HepG2 (cell line): ENCODE results near the gene CALM1. TPM values are rescaled to one million over a fixed set of nuclear protein-coding genes. Genes with fewer than 3 reads are reported as not detected.

Experiments
- ARID4A ChIP-seq: sonication (generic); formaldehyde crosslinking; IDR thresholded peaks from 2 replicates; pipeline ENCODE4 v1.5.0; 2020; ENCODE audit warnings: mild to moderate bottlenecking, missing genetic modification reagents, borderline replicate concordance
- HNF1A ChIP-seq, 2 experiments: sonication (generic) in 1 of 2; formaldehyde crosslinking in 1 of 2; IDR thresholded peaks; 2 replicates each; pipeline versions ENCODE4 v1.4.0 to v1.6.1; 2016 to 2020; ENCODE audit warnings: borderline replicate concordance in 1 of 2, low read depth in 1 of 2, mild to moderate bottlenecking in 1 of 2, missing genetic modification reagents in 1 of 2
- HNF1B ChIP-seq: sonication (generic); formaldehyde crosslinking; IDR thresholded peaks from 2 replicates; pipeline ENCODE4 v1.5.1; 2020; ENCODE audit warnings: mild to moderate bottlenecking, moderate library complexity, missing genetic modification reagents
- MLX ChIP-seq: IDR thresholded peaks from 2 replicates; pipeline ENCODE4 v1.6.1; 2016
- PTBP1 ChIP-seq: fragments of 200-400 bp; formaldehyde crosslinking; IDR thresholded peaks from 2 replicates; pipeline ENCODE4 v1.6.1; 2018; ENCODE audit warnings: low read length, low read depth; ENCODE audit not compliant: poor library complexity, severe bottlenecking
- RFX3 ChIP-seq: IDR thresholded peaks from 2 replicates; pipeline ENCODE4 v1.6.1; 2016; ENCODE audit warnings: missing biosample characterization, missing genetic modification reagents
- SALL1 ChIP-seq: sonication (generic); formaldehyde crosslinking; IDR thresholded peaks from 2 replicates; pipeline ENCODE4 v1.8.0; 2022; ENCODE audit warnings: mild to moderate bottlenecking, missing genetic modification reagents
- SATB2 ChIP-seq: sonication (generic); formaldehyde crosslinking; IDR thresholded peaks from 2 replicates; pipeline ENCODE4 v1.5.0; 2020; ENCODE audit warnings: missing genetic modification reagents
- SRY ChIP-seq: sonication (generic); formaldehyde crosslinking; IDR thresholded peaks from 2 replicates; pipeline ENCODE4 v1.8.0; 2022; ENCODE audit warnings: mild to moderate bottlenecking, missing genetic modification reagents
- TCF7L2 ChIP-seq: IDR thresholded peaks from 2 replicates; pipeline ENCODE4 v1.6.1; 2011; ENCODE audit warnings: mild to moderate bottlenecking, low read depth, low read length, moderate library complexity
- TIGD3 ChIP-seq: sonication (generic); formaldehyde crosslinking; IDR thresholded peaks from 2 replicates; pipeline ENCODE4 v1.5.1; 2020; ENCODE audit warnings: mild to moderate bottlenecking, missing genetic modification reagents, borderline replicate concordance
- ZMYM4 ChIP-seq: sonication (generic); formaldehyde crosslinking; IDR thresholded peaks from 2 replicates; pipeline ENCODE4 v1.8.1; 2023; ENCODE audit warnings: mild to moderate bottlenecking, missing genetic modification reagents
- ZNF20 ChIP-seq: sonication (generic); formaldehyde crosslinking; IDR thresholded peaks from 2 replicates; pipeline ENCODE4 v1.4.0; 2020; ENCODE audit warnings: mild to moderate bottlenecking, moderate library complexity, missing genetic modification reagents
- ZNF331 ChIP-seq: sonication (generic); formaldehyde crosslinking; IDR thresholded peaks from 2 replicates; pipeline ENCODE4 v1.4.0; 2020; ENCODE audit warnings: missing genetic modification reagents
- ZNF788 ChIP-seq: sonication (generic); formaldehyde crosslinking; IDR thresholded peaks from 2 replicates; pipeline ENCODE4 v1.5.0; 2020; ENCODE audit warnings: mild to moderate bottlenecking, missing genetic modification reagents, borderline replicate concordance
- polyA plus RNA-seq, 8 experiments: library from polyadenylated mRNA; depleted of rRNA in 3 of 8; stranded (reverse) in 7 of 8; unstranded in 1 of 8; fragments of >200 nt; fragmentation: Illumina TruSeq in 4 of 8; extraction: Trizol in 4 of 8; gene quantifications; 2 replicates each; pipeline versions ENCODE4 v1.2.1 to v1.2.3, GENCODE V29; 2011 to 2016; ENCODE audit warnings: low read depth in 4 of 8, missing spikeins in 1 of 8, mixed read lengths in 1 of 8; ENCODE audit not compliant: insufficient read depth in 1 of 8
- total RNA-seq, 5 experiments: library from RNA; depleted of rRNA; stranded (reverse); fragments of >200 nt; fragmentation: Illumina TruSeq; extraction: Trizol; gene quantifications; 2 replicates each; pipeline ENCODE4 v1.2.3, GENCODE V29; 2016; ENCODE audit warnings: low read depth in 1 of 5

CALM1 gene
- total and polyA plus RNA-seq, 2 of the 13 experiments (the other 11 are each of a cell fraction or from before 2014, with no cell fraction given): 110 to 238 TPM

- no peak for TF ChIP-seq HNF1A (IDR thresholded peaks at IDR 0.05; ENCODE audit: low read depth)
- peak; percentile 71 for TF ChIP-seq HNF1A (CRISPR knock-in tag; IDR thresholded peaks at IDR 0.05; ENCODE audit: borderline replicate concordance)
- peak; percentile 63 for TF ChIP-seq HNF1B (CRISPR knock-in tag)
- TF ChIP-seq ARID4A (CRISPR knock-in tag): peak; percentile 93
- peak; percentile 97 for TF ChIP-seq ZNF788 (CRISPR knock-in tag)
- peak; percentile 100 for TF ChIP-seq ZMYM4 (CRISPR knock-in tag)
- TF ChIP-seq SALL1 (CRISPR knock-in tag): peak; percentile 87
- no peak for TF ChIP-seq TIGD3 (CRISPR knock-in tag)
- no peak for TF ChIP-seq TCF7L2
- TF ChIP-seq MLX (CRISPR knock-in tag): no peak
- TF ChIP-seq SATB2 (CRISPR knock-in tag): peak; percentile 78; the same call in 1 of the 2 replicates
- TF ChIP-seq ZNF20 (CRISPR knock-in tag): 0 out of 2 replicates have a peak, but pooled peaks have one; percentile 42
- TF ChIP-seq ZNF331 (CRISPR knock-in tag): no peak; the same call in 1 of the 2 replicates
- TF ChIP-seq PTBP1: no peak
- TF ChIP-seq SRY (CRISPR knock-in tag): peak; percentile 85; the same call in 1 of the 2 replicates
- no peak for TF ChIP-seq RFX3 (CRISPR knock-in tag)
These were observed at the start of gene CALM1 (continued) for GRCh38 chr14:90396341-90397339.
